ENCODE measurements around the gene ARL15. TPM values are rescaled to one million over a fixed set of nuclear protein-coding genes. Genes with fewer than 3 reads are reported as not detected.

Gene ARL15
- total RNA-seq, 1 experiment from 2014 or later, result 0.50 TPM

- H3K9me2 ChIP-seq (ENCODE audit: insufficient read depth), result no peaks in the 10 kb centered on the region
- no peak overlapping the region for H3K4me2 ChIP-seq
- ChIA-PET POLR2A (ENCODE audit: unreplicated experiment) (no interaction called here), CTCF (no interaction called here)
- no peaks in the 10 kb centered on the region for H3K4me1 ChIP-seq (replicated peaks; ENCODE audit: insufficient read depth)
- H4K20me1 ChIP-seq (ENCODE audit: insufficient read depth), result no peaks in the 10 kb centered on the region
- H3K36me3 ChIP-seq (ENCODE audit: low read depth), result no peaks in the 10 kb centered on the region
- no TSS peak for BruUV-seq (replicated peaks)
- H3K27ac ChIP-seq, result no peak overlapping the region
- no peaks in the 10 kb centered on the region for H3K79me2 ChIP-seq (ENCODE audit: low read depth)
- H3K27me3 ChIP-seq (ENCODE audit: insufficient read depth, low read depth), result no peaks in the 10 kb centered on the region
- no peaks in the 10 kb centered on the region for H3K9me3 ChIP-seq (ENCODE audit: insufficient read depth, low read depth)
- DNase-seq, result no peak
- intact Hi-C loops (cut with micrococcal nuclease; ENCODE audit: unreplicated experiment), result no loop called here
- H3F3A ChIP-seq (ENCODE audit: insufficient read depth, low read depth), result no peaks in the 10 kb centered on the region
- TF ChIP-seq EZH2 (IDR thresholded peaks at IDR 0.05; ENCODE audit: low read depth) (no peak), CTCF (conservative IDR thresholded peaks at IDR 0.05) (no peak)
- H2AFZ ChIP-seq, result no peak overlapping the region
- H3K4me3 ChIP-seq, result no peak overlapping the region
Observed at GRCh38 chr5:54227109-54227508, 83.3 kb downstream of the ARL15 start.

- H3K27me3 ChIP-seq (ENCODE audit: insufficient read depth, low read depth), result no peaks in the 10 kb centered on the region
- no peaks in the 10 kb centered on the region for H3K4me1 ChIP-seq (replicated peaks; ENCODE audit: insufficient read depth)
- no TSS peak for BruUV-seq (replicated peaks)
- no peaks in the 10 kb centered on the region for H4K20me1 ChIP-seq (ENCODE audit: insufficient read depth)
- H3F3A ChIP-seq (ENCODE audit: insufficient read depth, low read depth), result no peaks in the 10 kb centered on the region
- no peak overlapping the region for H3K27ac ChIP-seq
- H3K9me3 ChIP-seq (ENCODE audit: insufficient read depth, low read depth), result no peaks in the 10 kb centered on the region
- TF ChIP-seq CTCF (conservative IDR thresholded peaks at IDR 0.05), result no peak
- no peak for TF ChIP-seq EZH2 (IDR thresholded peaks at IDR 0.05; ENCODE audit: low read depth)
- no peak overlapping the region for H3K4me3 ChIP-seq
- ChIA-PET POLR2A (ENCODE audit: unreplicated experiment) (no interaction called here), CTCF (no interaction called here)
- no peak for DNase-seq
- H2AFZ ChIP-seq, result no peak overlapping the region
- no peaks in the 10 kb centered on the region for H3K9me2 ChIP-seq (ENCODE audit: insufficient read depth)
- H3K36me3 ChIP-seq (ENCODE audit: low read depth), result no peaks in the 10 kb centered on the region
- no peak overlapping the region for H3K4me2 ChIP-seq
- H3K79me2 ChIP-seq (ENCODE audit: low read depth), result no peaks in the 10 kb centered on the region
- intact Hi-C loops (cut with micrococcal nuclease; ENCODE audit: unreplicated experiment), result no loop called here
Observed at GRCh38 chr5:54226215-54226614, 84.2 kb downstream of the ARL15 start.

- intact Hi-C loops (cut with micrococcal nuclease; ENCODE audit: unreplicated experiment), result no loop called here
- no peak overlapping the region for H3K4me3 ChIP-seq
- H3K4me1 ChIP-seq (replicated peaks; ENCODE audit: insufficient read depth), result no peaks in the 10 kb centered on the region
- no peak for DNase-seq
- no peaks in the 10 kb centered on the region for H3K9me3 ChIP-seq (ENCODE audit: insufficient read depth, low read depth)
- TF ChIP-seq CTCF (conservative IDR thresholded peaks at IDR 0.05) (no peak), EZH2 (IDR thresholded peaks at IDR 0.05; ENCODE audit: low read depth) (no peak)
- ChIA-PET POLR2A (ENCODE audit: unreplicated experiment) (no interaction called here), CTCF (no interaction called here)
- H3K36me3 ChIP-seq (ENCODE audit: low read depth), result no peaks in the 10 kb centered on the region
- H3K27ac ChIP-seq, result no peak overlapping the region
- no peaks in the 10 kb centered on the region for H4K20me1 ChIP-seq (ENCODE audit: insufficient read depth)
- H3K27me3 ChIP-seq (ENCODE audit: insufficient read depth, low read depth), result no peaks in the 10 kb centered on the region
- BruUV-seq (replicated peaks), result no TSS peak
- H3K4me2 ChIP-seq, result no peak overlapping the region
- no peaks in the 10 kb centered on the region for H3F3A ChIP-seq (ENCODE audit: insufficient read depth, low read depth)
- H3K79me2 ChIP-seq (ENCODE audit: low read depth), result no peaks in the 10 kb centered on the region
- H3K9me2 ChIP-seq (ENCODE audit: insufficient read depth), result no peaks in the 10 kb centered on the region
- no peak overlapping the region for H2AFZ ChIP-seq
Observed at GRCh38 chr5:54224103-54224826, 86.1 kb downstream of the ARL15 start.
